Vagina (tissue), 2 donors: Measurements from ENCODE around the gene SH3YL1.

Source experiments
- POLR2AphosphoS5 ChIP-seq, 2 donors: sonication (generic); formaldehyde crosslinking; IDR thresholded peaks; one replicate each; pipeline ENCODE4 v1.9.0; 2017; ENCODE audit warnings: antibody characterized with exemption in 2 of 2, mild to moderate bottlenecking in 2 of 2, low read depth in 1 of 2; ENCODE audit not compliant: insufficient read depth in 1 of 2
- TF ChIP-seq, protein P1 (sequence below), 3 experiments: fragments of 450-650 bp in 2 of 3; fragments of 200-600 bp in 1 of 3; sonication (generic) in 1 of 3; IDR thresholded peaks; one replicate each; pipeline ENCODE4 v1.5.1; 2017 to 2019; ENCODE audit warnings: antibody characterized with exemption in 3 of 3, mild to moderate bottlenecking in 2 of 3, moderate library complexity in 2 of 3

- no peak for TF ChIP-seq POLR2AphosphoS5 (IDR thresholded peaks at IDR 0.05; ENCODE audit: insufficient read depth in 1 of 2, low read depth in 1 of 2)
- TF ChIP-seq, protein P1, sequence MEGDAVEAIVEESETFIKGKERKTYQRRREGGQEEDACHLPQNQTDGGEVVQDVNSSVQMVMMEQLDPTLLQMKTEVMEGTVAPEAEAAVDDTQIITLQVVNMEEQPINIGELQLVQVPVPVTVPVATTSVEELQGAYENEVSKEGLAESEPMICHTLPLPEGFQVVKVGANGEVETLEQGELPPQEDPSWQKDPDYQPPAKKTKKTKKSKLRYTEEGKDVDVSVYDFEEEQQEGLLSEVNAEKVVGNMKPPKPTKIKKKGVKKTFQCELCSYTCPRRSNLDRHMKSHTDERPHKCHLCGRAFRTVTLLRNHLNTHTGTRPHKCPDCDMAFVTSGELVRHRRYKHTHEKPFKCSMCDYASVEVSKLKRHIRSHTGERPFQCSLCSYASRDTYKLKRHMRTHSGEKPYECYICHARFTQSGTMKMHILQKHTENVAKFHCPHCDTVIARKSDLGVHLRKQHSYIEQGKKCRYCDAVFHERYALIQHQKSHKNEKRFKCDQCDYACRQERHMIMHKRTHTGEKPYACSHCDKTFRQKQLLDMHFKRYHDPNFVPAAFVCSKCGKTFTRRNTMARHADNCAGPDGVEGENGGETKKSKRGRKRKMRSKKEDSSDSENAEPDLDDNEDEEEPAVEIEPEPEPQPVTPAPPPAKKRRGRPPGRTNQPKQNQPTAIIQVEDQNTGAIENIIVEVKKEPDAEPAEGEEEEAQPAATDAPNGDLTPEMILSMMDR (IDR thresholded peaks at IDR 0.05) = no peak
Observed at GRCh38 chr2:231521-232185, 32.2 kb downstream of the SH3YL1 start.
